ENCODE results near the gene ARSK. TPM values are rescaled to one million over a fixed set of nuclear protein-coding genes. Genes with fewer than 3 reads are reported as not detected.

ARSK gene
- total RNA-seq, 5 donors from 2014 or later (not counting 1 experiment from before 2014, with no cell fraction given), result 4.2 to 6.9 (median 6.2) TPM

DNA sequence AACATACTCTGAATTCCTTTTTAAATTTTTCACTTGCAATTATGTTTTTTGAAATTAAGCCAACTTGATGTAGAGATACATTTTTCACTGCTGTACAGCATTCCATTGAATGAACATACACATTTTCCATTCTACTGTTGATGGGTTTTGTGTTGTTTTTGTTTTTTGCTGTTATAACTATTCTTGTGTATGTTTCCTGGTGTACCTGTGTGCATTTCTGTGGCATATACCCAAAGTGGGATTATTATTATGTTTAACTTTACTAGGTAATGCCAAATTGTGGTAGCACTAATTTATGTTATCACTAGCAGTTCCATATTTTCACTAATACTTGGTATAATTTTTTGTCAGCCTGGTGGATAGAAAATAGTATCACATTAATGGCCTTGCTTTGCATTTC lies 94.4 kb downstream of the ARSK start:
- H3K27me3 ChIP-seq (replicated peaks in 1 of 2; ENCODE audit: control insufficient read depth in 2 of 2, extremely low read depth in 1 of 2, insufficient read depth in 2 of 2, low read length in 1 of 2), result no peaks in the 10 kb centered on the region
- Mint-ChIP-seq H3K4me1 (peaks cover 28 to 37% (median 36%) of the 10 kb centered on the region in 3 donors), H3K9me3 (no peaks in the 10 kb centered on the region), H3K27me3 (no peaks in the 10 kb centered on the region), H3K36me3 (peaks cover 20% of the 10 kb centered on the region), H3K4me3 (no peak overlapping the region), H3K27ac (no peak overlapping the region)
- H3K4me3 ChIP-seq (ENCODE audit: control insufficient read depth in 1 of 2, extremely low read depth in 1 of 2, low read length in 1 of 2), result no peak overlapping the region
- ChIA-PET CTCF (no interaction called here), POLR2A (no interaction called here)
- ATAC-seq (replicated peaks in 1 of 4), result no peak
- peaks cover 0 to 9% of the 10 kb centered on the region in 2 donors for H3K36me3 ChIP-seq (ENCODE audit: control insufficient read depth in 2 of 2, extremely low read depth in 1 of 2, insufficient read depth in 1 of 2, low read length in 1 of 2)
- H3K27ac ChIP-seq (ENCODE audit: low read length), result no peak overlapping the region
- DNase-seq, result no peak
- H3K4me1 ChIP-seq (ENCODE audit: control insufficient read depth in 1 of 2, extremely low read depth in 1 of 2, insufficient read depth in 2 of 2, low read length in 2 of 2), result peaks cover 14 to 22% of the 10 kb centered on the region in 2 experiments
- no peaks in the 10 kb centered on the region for H3K9me3 ChIP-seq

DNA sequence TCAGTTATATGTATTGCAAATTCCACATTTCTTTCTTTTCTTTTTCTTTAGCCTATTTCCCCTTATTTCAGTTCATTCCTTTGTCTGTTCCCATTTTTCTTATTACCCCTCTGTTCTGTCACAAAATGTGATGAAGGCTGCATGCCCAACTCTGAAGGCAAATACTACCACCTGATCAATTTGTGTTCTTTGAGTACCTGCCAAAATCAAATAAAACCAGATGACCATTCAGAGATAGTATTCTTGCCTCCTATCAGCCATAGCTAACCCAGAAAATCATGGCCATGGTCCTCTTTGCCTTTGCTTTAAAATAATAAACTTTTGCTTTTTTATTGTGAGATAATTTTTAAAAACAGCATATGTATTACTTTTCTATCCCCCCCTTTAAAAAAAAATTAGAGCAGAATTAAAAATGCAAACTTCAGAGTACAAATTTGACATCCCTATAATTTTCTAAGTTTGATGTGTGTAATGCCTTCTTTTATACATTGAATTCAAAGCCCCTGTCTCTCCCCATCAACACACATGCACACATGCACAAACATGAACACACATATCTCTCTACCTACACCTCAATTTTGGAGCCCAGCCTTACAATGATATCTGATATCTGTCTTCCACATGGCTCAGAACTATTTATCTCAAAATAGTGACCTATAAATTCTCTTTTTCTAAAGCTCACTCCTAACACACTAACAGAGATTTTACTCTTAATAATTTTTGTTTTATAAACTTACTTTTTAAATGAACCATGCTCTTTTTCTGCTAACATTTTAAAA lies 95.1 kb downstream of the ARSK start:
- no peaks in the 10 kb centered on the region for H3K27me3 ChIP-seq (replicated peaks in 1 of 2; ENCODE audit: control insufficient read depth in 2 of 2, extremely low read depth in 1 of 2, insufficient read depth in 2 of 2, low read length in 1 of 2)
- no peak for ATAC-seq (replicated peaks in 1 of 4)
- H3K4me3 Mint-ChIP-seq, result no peak overlapping the region
- ChIA-PET POLR2A (no interaction called here), CTCF (no interaction called here)
- no peaks in the 10 kb centered on the region for H3K9me3 ChIP-seq
- no peak for DNase-seq
- H3K4me1 Mint-ChIP-seq, result peaks cover 22 to 31% (median 30%) of the 10 kb centered on the region in 3 donors
- H3K4me3 ChIP-seq (ENCODE audit: control insufficient read depth in 1 of 2, extremely low read depth in 1 of 2, low read length in 1 of 2), result no peak overlapping the region
- peaks cover 0 to 9% of the 10 kb centered on the region in 2 donors for H3K36me3 ChIP-seq (ENCODE audit: control insufficient read depth in 2 of 2, extremely low read depth in 1 of 2, insufficient read depth in 1 of 2, low read length in 1 of 2)
- H3K4me1 ChIP-seq (ENCODE audit: control insufficient read depth in 1 of 2, extremely low read depth in 1 of 2, insufficient read depth in 2 of 2, low read length in 2 of 2), result peaks cover 13 to 18% of the 10 kb centered on the region in 2 experiments
- H3K27ac ChIP-seq (ENCODE audit: low read length), result no peak overlapping the region
- peaks cover 22% of the 10 kb centered on the region for H3K36me3 Mint-ChIP-seq
- H3K27me3 Mint-ChIP-seq, result no peaks in the 10 kb centered on the region
- no peaks in the 10 kb centered on the region for H3K9me3 Mint-ChIP-seq
- H3K27ac Mint-ChIP-seq, result no peak overlapping the region

DNA sequence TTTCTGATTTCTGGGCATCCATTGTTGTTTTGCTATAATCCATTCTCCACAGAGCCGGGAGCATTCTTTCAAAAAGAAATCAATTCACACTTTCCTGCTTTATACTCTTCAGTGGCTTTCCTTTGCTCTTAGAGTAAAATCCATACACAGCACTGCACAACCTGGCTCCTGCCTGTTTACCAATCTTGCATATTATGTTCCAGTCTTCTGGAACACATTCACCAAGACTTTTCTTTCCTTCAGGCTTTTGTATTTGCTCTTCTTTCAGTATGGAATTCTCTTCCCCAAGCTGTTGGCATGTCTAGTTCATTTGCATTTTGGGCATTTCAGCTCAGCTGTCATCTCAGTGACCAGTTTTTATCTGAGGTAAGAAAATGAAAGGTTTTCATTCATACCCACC lies 97.9 kb downstream of the ARSK start:
- peaks cover 34% of the 10 kb centered on the region for H3K36me3 Mint-ChIP-seq
- CTCF ChIA-PET, result interaction anchor here (1.2 to 1.7 kb wide), 3 partner anchors 11 to 12 kb away, joined by 5 to 6 read pairs (median 5); no protein-coding TSS in a partner anchor

DNA sequence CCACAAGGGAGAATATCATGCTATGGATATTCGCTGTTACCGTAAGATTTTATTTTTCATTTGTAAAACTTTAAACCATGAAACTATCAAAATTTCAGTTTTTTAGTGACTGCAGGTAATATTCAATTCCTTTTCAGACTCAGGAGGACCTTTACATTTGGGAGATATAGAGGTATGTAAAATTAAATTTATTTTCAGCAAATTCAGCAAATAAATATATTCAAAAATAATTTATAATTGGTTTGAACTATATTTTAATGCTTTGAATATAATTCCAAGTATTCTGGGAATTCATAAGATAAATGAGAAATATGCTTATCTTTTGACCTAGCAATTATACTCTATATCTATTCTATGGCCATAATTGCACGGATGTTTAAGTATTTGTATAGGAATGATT lies 99.3 kb downstream of the ARSK start:
- Histone ChIP-seq H3K36me3 (ENCODE audit: control insufficient read depth in 2 of 2, extremely low read depth in 1 of 2, insufficient read depth in 1 of 2, low read length in 1 of 2) (peaks cover 7 to 9% of the 10 kb centered on the region in 2 donors), H3K9me3 (no peaks in the 10 kb centered on the region), H3K4me3 (ENCODE audit: control insufficient read depth in 1 of 2, extremely low read depth in 1 of 2, low read length in 1 of 2) (no peak overlapping the region), H3K27me3 (replicated peaks in 1 of 2; ENCODE audit: control insufficient read depth in 2 of 2, extremely low read depth in 1 of 2, insufficient read depth in 2 of 2, low read length in 1 of 2) (no peaks in the 10 kb centered on the region), H3K4me1 (ENCODE audit: control insufficient read depth in 1 of 2, extremely low read depth in 1 of 2, insufficient read depth in 2 of 2, low read length in 2 of 2) (peaks cover 0 to under 1% of the 10 kb centered on the region in 2 experiments), H3K27ac (ENCODE audit: low read length) (no peak overlapping the region)
- Mint-ChIP-seq H3K9me3 (no peaks in the 10 kb centered on the region), H3K4me1 (peaks cover 2 to 13% (median 6%) of the 10 kb centered on the region in 3 donors), H3K36me3 (peaks cover 38% of the 10 kb centered on the region), H3K27ac (no peak overlapping the region), H3K4me3 (no peak overlapping the region), H3K27me3 (no peaks in the 10 kb centered on the region)
- ATAC-seq (replicated peaks in 1 of 4) (no peak), DNase-seq (no peak)
- POLR2A ChIA-PET, result no interaction called here
- no CpG with 5 or more reads among the region's 3 CpGs for WGBS (ENCODE audit: insufficient coverage)
- CTCF ChIA-PET, result interaction anchor here (0.6 to 1.4 kb wide), 3 partner anchors 10 to 960 kb away, joined by 3 to 5 read pairs (median 3); no protein-coding TSS in a partner anchor

More for the DNA sequence above, 97.9 kb downstream of the ARSK start:
- no peak overlapping the region for H3K27ac Mint-ChIP-seq
- Histone ChIP-seq H3K4me3 (ENCODE audit: control insufficient read depth in 1 of 2, extremely low read depth in 1 of 2, low read length in 1 of 2) (no peak overlapping the region), H3K27ac (ENCODE audit: low read length) (no peak overlapping the region), H3K4me1 (ENCODE audit: control insufficient read depth in 1 of 2, extremely low read depth in 1 of 2, insufficient read depth in 2 of 2, low read length in 2 of 2) (peaks cover 0 to 7% of the 10 kb centered on the region in 2 experiments), H3K27me3 (replicated peaks in 1 of 2; ENCODE audit: control insufficient read depth in 2 of 2, extremely low read depth in 1 of 2, insufficient read depth in 2 of 2, low read length in 1 of 2) (no peaks in the 10 kb centered on the region), H3K36me3 (ENCODE audit: control insufficient read depth in 2 of 2, extremely low read depth in 1 of 2, insufficient read depth in 1 of 2, low read length in 1 of 2) (peaks cover 7 to 9% of the 10 kb centered on the region in 2 donors), H3K9me3 (no peaks in the 10 kb centered on the region)
- H3K9me3 Mint-ChIP-seq, result no peaks in the 10 kb centered on the region
- ATAC-seq (replicated peaks in 1 of 4) (no peak), DNase-seq (no peak)
- peaks cover 12 to 18% (median 14%) of the 10 kb centered on the region in 3 donors for H3K4me1 Mint-ChIP-seq
- POLR2A ChIA-PET, result no interaction called here
- WGBS (ENCODE audit: insufficient coverage), result 82% methylated on average over 1 of the region's 1 CpG
- no peaks in the 10 kb centered on the region for H3K27me3 Mint-ChIP-seq
- no peak overlapping the region for H3K4me3 Mint-ChIP-seq

Other genes starting within 250 kb of the ARSK start
- gene FAM81B, start 163.7 kb upstream of the ARSK start, total RNA-seq, result not detected
- 10 to 100 TPM; 62.7 to 85.6 (median 76.3) TPM for gene SKIC3, start 124 bp upstream of the ARSK start, total RNA-seq
- gene GPR150, start 65.0 kb downstream of the ARSK start, total RNA-seq, result 1 to 10 TPM; 1.2 to 2.2 (median 1.6) TPM
- gene RFESD, start 91.7 kb downstream of the ARSK start, total RNA-seq, result 1 to 10 TPM; 4.2 to 8.3 (median 5.6) TPM
- gene SPATA9, start 127.9 kb downstream of the ARSK start, total RNA-seq, result not detected
- 1 to 10 TPM; 2.6 to 4.8 (median 3.6) TPM for gene RHOBTB3, start 176.2 kb downstream of the ARSK start, total RNA-seq

All from T-cell (primary cell).